Uterus (tissue), 2 donors: ENCODE data around the gene WDR55.

ENCODE experiments used
- POLR2A ChIP-seq, 2 donors: fragments of 450-650 bp; IDR thresholded peaks; one replicate each; pipeline ENCODE4 v1.6.1; 2016; ENCODE audit warnings: antibody characterized with exemption in 2 of 2, mild to moderate bottlenecking in 1 of 2, moderate library complexity in 1 of 2
- TF ChIP-seq, protein P1 (sequence below), 4 experiments: fragments of 200-600 bp in 2 of 4; fragments of 450-650 bp in 2 of 4; sonication (generic) in 2 of 4; IDR thresholded peaks; one replicate each; pipeline ENCODE4 v1.5.1; 2016 to 2019; ENCODE audit warnings: antibody characterized with exemption in 4 of 4, mild to moderate bottlenecking in 2 of 4, moderate library complexity in 1 of 4

DNA sequence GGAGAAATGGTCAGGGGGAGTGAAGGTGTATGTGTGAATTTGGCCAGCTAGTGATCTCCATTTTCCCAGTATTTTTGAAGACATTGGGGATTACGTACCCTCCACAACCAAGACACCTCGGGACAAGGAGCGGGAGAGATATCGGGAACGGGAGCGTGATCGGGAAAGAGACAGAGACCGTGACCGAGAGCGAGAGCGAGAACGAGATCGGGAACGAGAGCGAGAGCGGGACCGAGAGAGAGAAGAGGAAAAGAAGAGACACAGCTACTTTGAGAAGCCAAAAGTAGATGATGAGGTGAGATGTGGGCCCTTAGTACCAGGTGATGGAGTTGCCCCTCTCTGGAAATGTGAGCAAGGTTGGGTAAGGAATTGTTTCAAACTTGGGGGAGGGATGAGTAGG is 5.8 kb upstream of the WDR55 start:
- TF ChIP-seq, protein P1, sequence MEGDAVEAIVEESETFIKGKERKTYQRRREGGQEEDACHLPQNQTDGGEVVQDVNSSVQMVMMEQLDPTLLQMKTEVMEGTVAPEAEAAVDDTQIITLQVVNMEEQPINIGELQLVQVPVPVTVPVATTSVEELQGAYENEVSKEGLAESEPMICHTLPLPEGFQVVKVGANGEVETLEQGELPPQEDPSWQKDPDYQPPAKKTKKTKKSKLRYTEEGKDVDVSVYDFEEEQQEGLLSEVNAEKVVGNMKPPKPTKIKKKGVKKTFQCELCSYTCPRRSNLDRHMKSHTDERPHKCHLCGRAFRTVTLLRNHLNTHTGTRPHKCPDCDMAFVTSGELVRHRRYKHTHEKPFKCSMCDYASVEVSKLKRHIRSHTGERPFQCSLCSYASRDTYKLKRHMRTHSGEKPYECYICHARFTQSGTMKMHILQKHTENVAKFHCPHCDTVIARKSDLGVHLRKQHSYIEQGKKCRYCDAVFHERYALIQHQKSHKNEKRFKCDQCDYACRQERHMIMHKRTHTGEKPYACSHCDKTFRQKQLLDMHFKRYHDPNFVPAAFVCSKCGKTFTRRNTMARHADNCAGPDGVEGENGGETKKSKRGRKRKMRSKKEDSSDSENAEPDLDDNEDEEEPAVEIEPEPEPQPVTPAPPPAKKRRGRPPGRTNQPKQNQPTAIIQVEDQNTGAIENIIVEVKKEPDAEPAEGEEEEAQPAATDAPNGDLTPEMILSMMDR (IDR thresholded peaks at IDR 0.05): no peak
- TF ChIP-seq POLR2A (IDR thresholded peaks at IDR 0.05): no peak
